Right lobe of liver (tissue), 4 donors: ENCODE data around the gene TBPL1.

Experiments
- CTCF ChIP-seq, 4 donors: fragments of 200-600 bp in 3 of 4; fragments of 450-650 bp in 1 of 4; IDR thresholded peaks; one replicate each; pipeline versions ENCODE4 v1.5.1 to v1.8.0; 2016 to 2022; ENCODE audit warnings: antibody characterized with exemption in 4 of 4, mild to moderate bottlenecking in 2 of 4
- POLR2A ChIP-seq: fragments of 450-650 bp; IDR thresholded peaks from one replicate; pipeline ENCODE4 v1.6.1; 2017; ENCODE audit warnings: antibody characterized with exemption, mild to moderate bottlenecking
- donor health status: DM: no; HTN: no; CAD: no.
- donor health status: DM: no; HTN: no; CAD: no.
- donor health status: DM: no; HTN: yes; CAD: no.

- no peak for TF ChIP-seq CTCF (IDR thresholded peaks at IDR 0.05)
- TF ChIP-seq POLR2A, result no peak
Observed at GRCh38 chr6:133967347-133967746, 14.3 kb downstream of the TBPL1 start.
